Germinal center (tissue), 1 donor: ENCODE results near the gene ASGR1.

Experiments used
- DNase-seq: peaks from one replicate; pipeline ENCODE4 v3.0.0; 2012; ENCODE audit warnings: mixed read lengths, low spot score

Gene ASGR1

GRCh38 chr17:7216242-7217112 lies 37.3 kb upstream of the ASGR1 start:
- DNase-seq, result no peak

GRCh38 chr17:7215652-7216180 lies 36.5 kb upstream of the ASGR1 start:
- DNase-seq, result no peak

GRCh38 chr17:7215136-7215638 lies 36.0 kb upstream of the ASGR1 start:
- DNase-seq, result no peak

GRCh38 chr17:7214300-7215135 lies 35.3 kb upstream of the ASGR1 start:
- DNase-seq, result peak; percentile 97

GRCh38 chr17:7213895-7214299 lies 34.7 kb upstream of the ASGR1 start:
- no peak for DNase-seq

- DNase-seq, result no peak
Measured at GRCh38 chr17:7211491-7212273, 32.5 kb upstream of the ASGR1 start.

- DNase-seq, result no peak
Measured at GRCh38 chr17:7208754-7209460, 29.7 kb upstream of the ASGR1 start.

- no peak for DNase-seq
Measured at GRCh38 chr17:7208027-7208571, 28.9 kb upstream of the ASGR1 start.

- no peak for DNase-seq
Measured at GRCh38 chr17:7207120-7208001, 28.2 kb upstream of the ASGR1 start.

- DNase-seq, result no peak
Measured at GRCh38 chr17:7205561-7205960, 26.4 kb upstream of the ASGR1 start.

GRCh38 chr17:7204828-7205461 lies 25.8 kb upstream of the ASGR1 start:
- peak; percentile 96 for DNase-seq

- DNase-seq, result peak; percentile 24
Measured at GRCh38 chr17:7204336-7204735, 25.2 kb upstream of the ASGR1 start.

- DNase-seq, result no peak
Measured at GRCh38 chr17:7203391-7203790, 24.2 kb upstream of the ASGR1 start.

GRCh38 chr17:7196651-7197401 lies 17.7 kb upstream of the ASGR1 start:
- DNase-seq, result no peak

- DNase-seq, result no peak
Measured at GRCh38 chr17:7195971-7196370, 16.8 kb upstream of the ASGR1 start.

GRCh38 chr17:7192271-7192937 lies 13.2 kb upstream of the ASGR1 start:
- DNase-seq, result no peak

GRCh38 chr17:7191571-7192270 lies 12.6 kb upstream of the ASGR1 start:
- DNase-seq, result no peak
